VCaP (cell line): ENCODE data around the gene NCEH1.
"Not testable (repeated sequence)": the region's sequence is repeated elsewhere in the genome, so short reads cannot be mapped to it uniquely, and the experiment has no call there.

Experiments
- H3K27ac ChIP-seq: fragments of 450-650 bp; 2 replicates; pipeline ENCODE4 v1.5.1; 2017
- TF ChIP-seq, protein P1 (sequence below): fragments of 450-650 bp; conservative IDR thresholded peaks from 2 replicates; pipeline ENCODE4 v1.5.1; 2017; ENCODE audit warnings: mild to moderate bottlenecking, moderate library complexity

The NCEH1 gene, protein sequence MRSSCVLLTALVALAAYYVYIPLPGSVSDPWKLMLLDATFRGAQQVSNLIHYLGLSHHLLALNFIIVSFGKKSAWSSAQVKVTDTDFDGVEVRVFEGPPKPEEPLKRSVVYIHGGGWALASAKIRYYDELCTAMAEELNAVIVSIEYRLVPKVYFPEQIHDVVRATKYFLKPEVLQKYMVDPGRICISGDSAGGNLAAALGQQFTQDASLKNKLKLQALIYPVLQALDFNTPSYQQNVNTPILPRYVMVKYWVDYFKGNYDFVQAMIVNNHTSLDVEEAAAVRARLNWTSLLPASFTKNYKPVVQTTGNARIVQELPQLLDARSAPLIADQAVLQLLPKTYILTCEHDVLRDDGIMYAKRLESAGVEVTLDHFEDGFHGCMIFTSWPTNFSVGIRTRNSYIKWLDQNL

DNA sequence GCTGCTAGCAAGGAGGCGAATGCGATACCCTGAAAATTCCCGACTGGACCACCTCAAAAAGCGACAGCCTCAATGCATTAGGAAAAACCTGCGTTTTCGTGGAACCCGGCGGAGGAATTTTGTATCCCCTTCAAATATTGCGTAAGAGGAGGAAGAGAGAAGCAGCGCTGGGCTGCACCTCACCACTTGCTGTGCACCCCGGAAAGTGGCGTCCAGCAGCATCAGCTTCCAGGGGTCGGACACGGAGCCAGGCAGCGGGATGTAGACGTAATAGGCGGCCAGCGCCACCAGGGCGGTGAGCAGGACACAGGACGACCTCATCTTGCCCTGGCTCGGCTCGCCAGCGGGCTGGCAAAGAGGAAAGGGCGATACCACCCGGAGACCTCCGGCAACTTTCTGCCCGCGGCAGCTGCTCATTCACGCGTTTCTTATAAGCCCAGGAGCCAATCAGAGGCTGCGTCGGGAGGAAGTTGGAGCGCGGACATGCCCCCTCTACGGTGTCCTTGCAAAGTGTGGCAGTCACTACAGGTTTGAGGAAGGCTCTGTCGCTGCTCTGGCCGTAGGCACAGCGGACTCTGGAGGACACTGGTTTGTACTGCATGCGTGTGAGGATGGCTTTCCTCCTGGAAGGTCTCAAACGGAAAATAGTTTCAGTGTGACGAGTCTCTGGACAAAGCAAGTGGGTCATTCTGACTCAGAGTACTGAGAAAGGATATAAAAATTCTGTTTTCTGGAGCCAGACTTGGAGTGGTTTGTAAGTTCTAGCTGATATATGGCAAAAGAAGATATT is at the start of gene NCEH1:
NCEH1 (minus strand) TSS at position 404 of the 790 bp plus-strand sequence; CDS start at position 321, 83 bp downstream.
- TF ChIP-seq, protein P1, sequence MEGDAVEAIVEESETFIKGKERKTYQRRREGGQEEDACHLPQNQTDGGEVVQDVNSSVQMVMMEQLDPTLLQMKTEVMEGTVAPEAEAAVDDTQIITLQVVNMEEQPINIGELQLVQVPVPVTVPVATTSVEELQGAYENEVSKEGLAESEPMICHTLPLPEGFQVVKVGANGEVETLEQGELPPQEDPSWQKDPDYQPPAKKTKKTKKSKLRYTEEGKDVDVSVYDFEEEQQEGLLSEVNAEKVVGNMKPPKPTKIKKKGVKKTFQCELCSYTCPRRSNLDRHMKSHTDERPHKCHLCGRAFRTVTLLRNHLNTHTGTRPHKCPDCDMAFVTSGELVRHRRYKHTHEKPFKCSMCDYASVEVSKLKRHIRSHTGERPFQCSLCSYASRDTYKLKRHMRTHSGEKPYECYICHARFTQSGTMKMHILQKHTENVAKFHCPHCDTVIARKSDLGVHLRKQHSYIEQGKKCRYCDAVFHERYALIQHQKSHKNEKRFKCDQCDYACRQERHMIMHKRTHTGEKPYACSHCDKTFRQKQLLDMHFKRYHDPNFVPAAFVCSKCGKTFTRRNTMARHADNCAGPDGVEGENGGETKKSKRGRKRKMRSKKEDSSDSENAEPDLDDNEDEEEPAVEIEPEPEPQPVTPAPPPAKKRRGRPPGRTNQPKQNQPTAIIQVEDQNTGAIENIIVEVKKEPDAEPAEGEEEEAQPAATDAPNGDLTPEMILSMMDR: peak; percentile 92
- H3K27ac ChIP-seq: peak within 1 kb of the TSS; percentile 79

DNA sequence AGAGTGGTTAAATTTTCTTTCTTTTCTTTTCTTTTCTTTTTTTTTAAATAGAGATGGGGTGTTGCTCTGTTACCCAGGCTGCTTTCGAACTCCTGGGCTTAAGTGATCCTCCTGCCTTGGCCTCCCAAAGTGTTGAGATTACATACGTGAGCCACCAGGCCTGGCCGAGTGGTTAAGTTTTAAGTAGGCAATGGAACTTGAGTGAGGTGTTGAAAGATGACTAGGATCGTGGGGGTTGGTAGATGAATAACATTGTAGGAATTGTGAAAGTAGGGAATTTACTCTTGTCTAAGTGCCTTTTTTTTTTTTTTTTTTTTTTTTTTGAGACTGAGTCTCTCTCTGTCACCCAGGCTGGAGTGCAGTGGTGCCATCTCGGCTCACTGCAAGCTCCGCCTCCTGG is 49.5 kb upstream of the NCEH1 start:
- H3K27ac ChIP-seq: not testable (repeated sequence)

DNA sequence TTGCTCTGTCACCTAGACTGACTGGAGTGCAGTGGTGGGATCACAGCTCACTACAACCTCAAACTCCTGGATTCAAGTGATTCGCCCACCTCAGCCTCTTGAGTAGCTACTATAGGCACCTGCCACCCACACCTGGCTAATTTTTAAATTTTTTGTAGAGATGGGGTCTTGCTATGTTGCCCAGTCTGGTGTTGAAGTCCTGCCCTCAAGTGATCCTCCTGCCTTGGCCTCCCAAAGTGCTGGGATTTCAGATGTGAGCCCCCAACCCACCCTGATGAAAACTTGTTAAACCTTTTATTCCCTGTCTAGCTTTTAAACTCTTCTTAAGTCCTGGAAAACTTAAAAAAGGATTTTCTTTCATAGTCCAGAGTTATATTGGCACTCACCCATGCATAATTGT is 42.3 kb upstream of the NCEH1 start:
- no peak overlapping the region; the same call in 1 of the 2 replicates for H3K27ac ChIP-seq

DNA sequence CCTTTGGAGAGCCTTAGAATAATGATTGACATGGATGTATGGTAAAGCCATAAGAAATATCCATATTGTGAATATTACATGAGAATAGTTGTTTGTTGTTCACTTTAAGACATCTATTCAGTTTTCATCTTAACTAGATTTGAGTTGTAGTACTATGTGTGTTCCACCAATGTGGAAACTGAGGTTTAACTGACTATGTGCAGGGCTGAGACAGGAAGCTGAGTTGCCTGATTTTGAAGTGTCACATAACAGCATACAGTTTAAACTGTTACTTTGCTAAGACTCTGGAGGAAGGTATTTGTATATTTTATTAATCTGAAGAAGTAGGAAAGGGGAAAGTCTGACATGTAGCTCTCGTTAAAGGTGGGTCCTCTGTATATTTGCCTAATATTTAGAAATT is 41.8 kb upstream of the NCEH1 start:
- peak overlapping the region; percentile 94; the same call in 1 of the 2 replicates for H3K27ac ChIP-seq
- TF ChIP-seq, protein P1: no peak

More for the DNA sequence above, 42.3 kb upstream of the NCEH1 start:
- TF ChIP-seq, protein P1: no peak

DNA sequence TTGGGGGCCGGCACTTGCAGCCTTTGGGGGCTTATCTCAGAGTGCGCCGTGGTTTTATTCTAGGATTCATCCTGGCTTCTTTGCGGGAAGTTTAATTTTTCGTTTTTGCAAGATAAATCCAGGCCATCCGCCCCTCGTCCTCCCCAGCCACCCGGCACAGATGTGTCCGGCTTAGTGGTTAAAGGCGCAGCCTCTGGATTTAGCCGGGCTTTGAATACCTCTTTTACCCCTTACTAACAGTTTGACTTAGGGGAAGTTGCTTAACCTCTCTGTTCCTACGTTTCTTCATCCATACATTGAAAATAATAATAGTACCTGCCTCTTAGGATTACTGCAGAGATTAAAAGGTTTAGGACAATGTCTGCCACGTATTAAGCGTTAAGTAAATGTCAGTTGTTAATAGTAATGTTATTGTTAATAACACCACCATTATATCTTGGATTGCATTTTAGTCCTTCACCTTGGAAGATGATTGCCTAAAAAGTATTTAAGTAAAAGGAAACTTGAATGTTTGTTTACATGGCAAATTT is 40.4 kb upstream of the NCEH1 start:
- TF ChIP-seq, protein P1: no peak
- peak overlapping the region; percentile 94 for H3K27ac ChIP-seq

DNA sequence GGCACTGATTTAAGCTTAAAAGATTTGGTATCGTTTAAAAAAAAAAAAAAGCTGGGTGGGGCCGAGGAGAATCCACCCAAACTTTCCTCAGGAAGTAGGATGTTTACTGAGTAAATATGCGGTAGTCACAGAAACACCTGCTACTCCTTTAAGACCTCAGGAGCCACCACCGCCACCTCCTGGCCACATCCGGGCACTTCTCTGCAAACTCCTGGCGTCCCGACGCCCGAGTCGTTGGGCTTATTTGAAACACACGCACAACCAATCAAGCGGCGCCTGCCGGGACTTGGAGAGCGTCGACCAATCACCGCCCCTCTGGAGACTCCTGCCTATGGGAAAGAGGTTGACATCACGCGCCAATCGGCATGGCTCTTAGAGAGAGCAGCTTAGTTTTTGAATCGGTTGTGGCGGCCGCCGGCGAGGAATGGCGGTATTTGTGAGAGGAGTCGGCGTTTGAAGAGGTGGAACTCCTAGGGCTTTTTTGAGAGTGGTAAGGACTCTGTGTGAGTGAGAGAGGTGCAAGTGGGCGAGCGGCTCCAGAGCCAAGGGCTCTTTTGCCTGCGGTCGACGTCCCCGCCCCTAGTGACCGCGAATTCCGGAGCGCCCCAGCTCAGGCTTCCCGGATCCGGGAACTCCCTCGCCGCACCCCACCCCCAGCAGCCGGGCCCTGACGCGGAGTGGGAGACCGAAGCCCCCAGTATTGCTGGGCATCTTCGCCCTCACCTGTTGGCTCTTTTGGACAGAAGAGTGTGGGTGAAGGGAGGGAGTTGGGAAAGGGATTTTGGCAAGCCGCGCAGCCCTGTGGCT is 39.7 kb upstream of the NCEH1 start, which contains the start of gene ECT2:
ECT2 (plus strand) TSS at position 359 of the 807 bp plus-strand sequence. CDS start 3,805 bp downstream, outside the sequence.
- peak within 1 kb of the TSS; percentile 94 for H3K27ac ChIP-seq
- TF ChIP-seq, protein P1: peak; percentile 89

DNA sequence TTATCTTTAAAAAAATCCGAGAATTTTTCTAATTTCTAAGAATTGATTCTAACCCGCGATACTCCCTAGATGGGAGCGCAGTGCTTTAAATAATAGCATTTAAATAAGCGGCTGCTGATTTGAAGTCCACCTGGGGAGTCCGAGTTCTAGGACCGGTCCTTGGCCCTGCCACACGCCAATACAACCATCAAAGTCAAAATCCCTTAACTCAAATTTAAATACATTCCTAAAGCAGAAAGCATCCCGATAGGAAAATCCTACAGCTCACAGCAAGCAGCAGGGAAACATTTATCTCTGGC is 39.2 kb upstream of the NCEH1 start:
- TF ChIP-seq, protein P1: no peak
- peak overlapping the region; percentile 94 for H3K27ac ChIP-seq
